Liver (tissue), 3 donors: ENCODE results near the gene FRMPD1.

ENCODE experiments used
- EGR1 ChIP-seq, 2 donors: IDR thresholded peaks; 2 replicates each; pipeline ENCODE4 v1.6.1; 2016 to 2018; ENCODE audit warnings: antibody characterized with exemption in 2 of 2, low read depth in 2 of 2
- FOXA1 ChIP-seq: IDR thresholded peaks from 2 replicates; pipeline ENCODE4 v1.6.1; 2016; ENCODE audit warnings: antibody characterized with exemption
- GABPA ChIP-seq, 2 donors: IDR thresholded peaks in 1 of 2; conservative IDR thresholded peaks in 1 of 2; 2 replicates each; pipeline ENCODE4 v1.6.1; 2016; ENCODE audit warnings: antibody characterized with exemption in 2 of 2, mild to moderate bottlenecking in 1 of 2, moderate library complexity in 1 of 2
- RAD21 ChIP-seq, 2 donors: IDR thresholded peaks; 2 replicates each; pipeline ENCODE4 v1.6.1; 2016; ENCODE audit warnings: antibody characterized with exemption in 2 of 2, mild to moderate bottlenecking in 2 of 2
- RXRA ChIP-seq, 2 donors: IDR thresholded peaks; 2 replicates each; pipeline ENCODE4 v1.6.1; 2017 to 2018; ENCODE audit warnings: antibody characterized with exemption in 2 of 2, mild to moderate bottlenecking in 1 of 2
- YY1 ChIP-seq: IDR thresholded peaks from 2 replicates; pipeline ENCODE4 v1.6.1; 2016; ENCODE audit warnings: antibody characterized with exemption, mild to moderate bottlenecking
- TF ChIP-seq, protein P1 (sequence below): fragments of 150-350 bp; IDR thresholded peaks from 2 replicates; pipeline ENCODE4 v1.5.1; 2017; ENCODE audit warnings: improper control_type of control experiment, low read depth, low read length; ENCODE audit not compliant: missing input control
- TF ChIP-seq, protein P2 (sequence below): IDR thresholded peaks from 2 replicates; pipeline ENCODE4 v1.6.1; 2016; ENCODE audit warnings: antibody characterized with exemption
- TF ChIP-seq, protein P3 (sequence below): IDR thresholded peaks from 2 replicates; pipeline ENCODE4 v1.6.1; 2016; ENCODE audit warnings: antibody characterized with exemption
- TF ChIP-seq, protein P4 (sequence below): IDR thresholded peaks from 2 replicates; pipeline ENCODE4 v1.6.1; 2016; ENCODE audit warnings: antibody characterized with exemption, mild to moderate bottlenecking
- donor health status: healthy.
- donor health status: healthy.

DNA sequence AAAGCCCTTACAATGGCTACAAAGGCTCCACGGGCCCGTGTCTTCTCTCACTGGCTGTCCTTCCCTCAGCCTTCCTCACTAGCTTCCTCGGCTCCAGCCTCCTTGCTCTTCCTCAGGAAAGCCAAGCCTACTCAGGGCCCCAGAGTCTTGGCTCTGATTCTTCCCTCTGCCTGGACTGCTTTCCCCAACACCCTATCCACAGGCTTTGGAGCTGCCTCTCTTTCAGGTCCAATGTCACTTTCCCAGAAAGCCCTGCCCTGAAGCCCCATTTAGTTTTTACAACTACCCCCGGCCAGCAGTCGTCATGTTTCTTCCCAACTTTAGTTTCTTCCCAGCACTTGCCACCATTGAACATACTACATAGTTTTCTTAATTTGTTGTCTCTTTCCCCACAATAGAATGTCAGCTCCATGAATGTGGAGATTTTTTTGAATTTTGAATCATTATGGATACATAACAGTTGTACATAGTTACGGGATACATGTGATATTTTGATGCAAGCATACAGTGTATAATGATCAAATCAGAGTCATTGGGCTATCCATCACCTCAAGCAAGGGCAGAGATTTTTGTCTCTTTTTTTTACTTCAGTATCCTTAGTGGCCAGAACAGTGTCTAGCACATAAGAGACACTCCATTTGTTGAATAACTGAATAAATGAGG is 40.9 kb upstream of the FRMPD1 start:
- TF ChIP-seq, protein P1, sequence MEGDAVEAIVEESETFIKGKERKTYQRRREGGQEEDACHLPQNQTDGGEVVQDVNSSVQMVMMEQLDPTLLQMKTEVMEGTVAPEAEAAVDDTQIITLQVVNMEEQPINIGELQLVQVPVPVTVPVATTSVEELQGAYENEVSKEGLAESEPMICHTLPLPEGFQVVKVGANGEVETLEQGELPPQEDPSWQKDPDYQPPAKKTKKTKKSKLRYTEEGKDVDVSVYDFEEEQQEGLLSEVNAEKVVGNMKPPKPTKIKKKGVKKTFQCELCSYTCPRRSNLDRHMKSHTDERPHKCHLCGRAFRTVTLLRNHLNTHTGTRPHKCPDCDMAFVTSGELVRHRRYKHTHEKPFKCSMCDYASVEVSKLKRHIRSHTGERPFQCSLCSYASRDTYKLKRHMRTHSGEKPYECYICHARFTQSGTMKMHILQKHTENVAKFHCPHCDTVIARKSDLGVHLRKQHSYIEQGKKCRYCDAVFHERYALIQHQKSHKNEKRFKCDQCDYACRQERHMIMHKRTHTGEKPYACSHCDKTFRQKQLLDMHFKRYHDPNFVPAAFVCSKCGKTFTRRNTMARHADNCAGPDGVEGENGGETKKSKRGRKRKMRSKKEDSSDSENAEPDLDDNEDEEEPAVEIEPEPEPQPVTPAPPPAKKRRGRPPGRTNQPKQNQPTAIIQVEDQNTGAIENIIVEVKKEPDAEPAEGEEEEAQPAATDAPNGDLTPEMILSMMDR, result no peak
- TF ChIP-seq YY1, result no peak
- TF ChIP-seq FOXA1, result no peak
- TF ChIP-seq EGR1 (IDR thresholded peaks at IDR 0.05; ENCODE audit: low read depth in 2 of 2), result no peak
- no peak for TF ChIP-seq RAD21 (IDR thresholded peaks at IDR 0.05)
- TF ChIP-seq, protein P2, sequence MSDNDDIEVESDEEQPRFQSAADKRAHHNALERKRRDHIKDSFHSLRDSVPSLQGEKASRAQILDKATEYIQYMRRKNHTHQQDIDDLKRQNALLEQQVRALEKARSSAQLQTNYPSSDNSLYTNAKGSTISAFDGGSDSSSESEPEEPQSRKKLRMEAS, result no peak
- no peak for TF ChIP-seq GABPA (IDR thresholded peaks at IDR 0.05 in 1 of 2, conservative IDR thresholded peaks at IDR 0.05 in 1 of 2)
- TF ChIP-seq, protein P3, sequence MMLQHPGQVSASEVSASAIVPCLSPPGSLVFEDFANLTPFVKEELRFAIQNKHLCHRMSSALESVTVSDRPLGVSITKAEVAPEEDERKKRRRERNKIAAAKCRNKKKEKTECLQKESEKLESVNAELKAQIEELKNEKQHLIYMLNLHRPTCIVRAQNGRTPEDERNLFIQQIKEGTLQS, result no peak
- TF ChIP-seq, protein P4, sequence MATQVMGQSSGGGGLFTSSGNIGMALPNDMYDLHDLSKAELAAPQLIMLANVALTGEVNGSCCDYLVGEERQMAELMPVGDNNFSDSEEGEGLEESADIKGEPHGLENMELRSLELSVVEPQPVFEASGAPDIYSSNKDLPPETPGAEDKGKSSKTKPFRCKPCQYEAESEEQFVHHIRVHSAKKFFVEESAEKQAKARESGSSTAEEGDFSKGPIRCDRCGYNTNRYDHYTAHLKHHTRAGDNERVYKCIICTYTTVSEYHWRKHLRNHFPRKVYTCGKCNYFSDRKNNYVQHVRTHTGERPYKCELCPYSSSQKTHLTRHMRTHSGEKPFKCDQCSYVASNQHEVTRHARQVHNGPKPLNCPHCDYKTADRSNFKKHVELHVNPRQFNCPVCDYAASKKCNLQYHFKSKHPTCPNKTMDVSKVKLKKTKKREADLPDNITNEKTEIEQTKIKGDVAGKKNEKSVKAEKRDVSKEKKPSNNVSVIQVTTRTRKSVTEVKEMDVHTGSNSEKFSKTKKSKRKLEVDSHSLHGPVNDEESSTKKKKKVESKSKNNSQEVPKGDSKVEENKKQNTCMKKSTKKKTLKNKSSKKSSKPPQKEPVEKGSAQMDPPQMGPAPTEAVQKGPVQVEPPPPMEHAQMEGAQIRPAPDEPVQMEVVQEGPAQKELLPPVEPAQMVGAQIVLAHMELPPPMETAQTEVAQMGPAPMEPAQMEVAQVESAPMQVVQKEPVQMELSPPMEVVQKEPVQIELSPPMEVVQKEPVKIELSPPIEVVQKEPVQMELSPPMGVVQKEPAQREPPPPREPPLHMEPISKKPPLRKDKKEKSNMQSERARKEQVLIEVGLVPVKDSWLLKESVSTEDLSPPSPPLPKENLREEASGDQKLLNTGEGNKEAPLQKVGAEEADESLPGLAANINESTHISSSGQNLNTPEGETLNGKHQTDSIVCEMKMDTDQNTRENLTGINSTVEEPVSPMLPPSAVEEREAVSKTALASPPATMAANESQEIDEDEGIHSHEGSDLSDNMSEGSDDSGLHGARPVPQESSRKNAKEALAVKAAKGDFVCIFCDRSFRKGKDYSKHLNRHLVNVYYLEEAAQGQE, result no peak
- no peak for TF ChIP-seq RXRA (IDR thresholded peaks at IDR 0.05)
